Measurements from ENCODE around the gene DMRTB1.

DNA sequence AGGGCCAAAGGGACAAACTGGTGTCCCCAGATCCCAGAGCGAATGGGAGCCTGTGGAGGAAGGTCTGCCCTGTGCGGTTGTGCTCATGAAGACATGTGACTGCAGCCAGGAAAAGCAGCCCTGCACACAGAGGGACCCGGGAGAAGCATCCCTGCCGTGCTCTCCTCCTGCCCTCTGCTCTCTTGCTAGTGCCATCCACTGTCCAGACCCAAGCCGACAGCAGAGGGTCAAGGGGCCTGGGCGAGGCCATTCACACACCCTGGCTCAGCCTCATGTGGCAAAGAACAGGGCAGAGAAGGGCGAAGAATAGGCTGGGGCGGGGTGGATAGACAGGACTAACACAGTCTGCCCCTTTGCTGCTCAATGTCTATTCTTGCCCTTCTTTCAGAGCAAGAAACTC is 17.4 kb downstream of the DMRTB1 start:
- TF ChIP-seq, protein P1, sequence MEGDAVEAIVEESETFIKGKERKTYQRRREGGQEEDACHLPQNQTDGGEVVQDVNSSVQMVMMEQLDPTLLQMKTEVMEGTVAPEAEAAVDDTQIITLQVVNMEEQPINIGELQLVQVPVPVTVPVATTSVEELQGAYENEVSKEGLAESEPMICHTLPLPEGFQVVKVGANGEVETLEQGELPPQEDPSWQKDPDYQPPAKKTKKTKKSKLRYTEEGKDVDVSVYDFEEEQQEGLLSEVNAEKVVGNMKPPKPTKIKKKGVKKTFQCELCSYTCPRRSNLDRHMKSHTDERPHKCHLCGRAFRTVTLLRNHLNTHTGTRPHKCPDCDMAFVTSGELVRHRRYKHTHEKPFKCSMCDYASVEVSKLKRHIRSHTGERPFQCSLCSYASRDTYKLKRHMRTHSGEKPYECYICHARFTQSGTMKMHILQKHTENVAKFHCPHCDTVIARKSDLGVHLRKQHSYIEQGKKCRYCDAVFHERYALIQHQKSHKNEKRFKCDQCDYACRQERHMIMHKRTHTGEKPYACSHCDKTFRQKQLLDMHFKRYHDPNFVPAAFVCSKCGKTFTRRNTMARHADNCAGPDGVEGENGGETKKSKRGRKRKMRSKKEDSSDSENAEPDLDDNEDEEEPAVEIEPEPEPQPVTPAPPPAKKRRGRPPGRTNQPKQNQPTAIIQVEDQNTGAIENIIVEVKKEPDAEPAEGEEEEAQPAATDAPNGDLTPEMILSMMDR (conservative IDR thresholded peaks at IDR 0.05; ENCODE audit: low read depth, low read length), result no peak
- no peak for TF ChIP-seq EZH2 (IDR thresholded peaks at IDR 0.05; ENCODE audit: borderline replicate concordance, low read depth, low read length, poor library complexity, severe bottlenecking)
